NOMO-1 treated with DMSO at 0.1 percent for 48 hours (cell line): Measurements from ENCODE around the gene STRN4.
"Not testable (repeated sequence)": the region's sequence is repeated elsewhere in the genome, so short reads cannot be mapped to it uniquely, and the experiment has no call there.

ENCODE experiments used
- DNase-seq: peaks from one replicate; lab custom pipeline; 2025; ENCODE audit not compliant: unreplicated experiment; lab: John Stamatoyannopoulos, UW

The STRN4 gene, protein sequence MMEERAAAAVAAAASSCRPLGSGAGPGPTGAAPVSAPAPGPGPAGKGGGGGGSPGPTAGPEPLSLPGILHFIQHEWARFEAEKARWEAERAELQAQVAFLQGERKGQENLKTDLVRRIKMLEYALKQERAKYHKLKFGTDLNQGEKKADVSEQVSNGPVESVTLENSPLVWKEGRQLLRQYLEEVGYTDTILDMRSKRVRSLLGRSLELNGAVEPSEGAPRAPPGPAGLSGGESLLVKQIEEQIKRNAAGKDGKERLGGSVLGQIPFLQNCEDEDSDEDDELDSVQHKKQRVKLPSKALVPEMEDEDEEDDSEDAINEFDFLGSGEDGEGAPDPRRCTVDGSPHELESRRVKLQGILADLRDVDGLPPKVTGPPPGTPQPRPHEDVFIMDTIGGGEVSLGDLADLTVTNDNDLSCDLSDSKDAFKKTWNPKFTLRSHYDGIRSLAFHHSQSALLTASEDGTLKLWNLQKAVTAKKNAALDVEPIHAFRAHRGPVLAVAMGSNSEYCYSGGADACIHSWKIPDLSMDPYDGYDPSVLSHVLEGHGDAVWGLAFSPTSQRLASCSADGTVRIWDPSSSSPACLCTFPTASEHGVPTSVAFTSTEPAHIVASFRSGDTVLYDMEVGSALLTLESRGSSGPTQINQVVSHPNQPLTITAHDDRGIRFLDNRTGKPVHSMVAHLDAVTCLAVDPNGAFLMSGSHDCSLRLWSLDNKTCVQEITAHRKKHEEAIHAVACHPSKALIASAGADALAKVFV

DNA sequence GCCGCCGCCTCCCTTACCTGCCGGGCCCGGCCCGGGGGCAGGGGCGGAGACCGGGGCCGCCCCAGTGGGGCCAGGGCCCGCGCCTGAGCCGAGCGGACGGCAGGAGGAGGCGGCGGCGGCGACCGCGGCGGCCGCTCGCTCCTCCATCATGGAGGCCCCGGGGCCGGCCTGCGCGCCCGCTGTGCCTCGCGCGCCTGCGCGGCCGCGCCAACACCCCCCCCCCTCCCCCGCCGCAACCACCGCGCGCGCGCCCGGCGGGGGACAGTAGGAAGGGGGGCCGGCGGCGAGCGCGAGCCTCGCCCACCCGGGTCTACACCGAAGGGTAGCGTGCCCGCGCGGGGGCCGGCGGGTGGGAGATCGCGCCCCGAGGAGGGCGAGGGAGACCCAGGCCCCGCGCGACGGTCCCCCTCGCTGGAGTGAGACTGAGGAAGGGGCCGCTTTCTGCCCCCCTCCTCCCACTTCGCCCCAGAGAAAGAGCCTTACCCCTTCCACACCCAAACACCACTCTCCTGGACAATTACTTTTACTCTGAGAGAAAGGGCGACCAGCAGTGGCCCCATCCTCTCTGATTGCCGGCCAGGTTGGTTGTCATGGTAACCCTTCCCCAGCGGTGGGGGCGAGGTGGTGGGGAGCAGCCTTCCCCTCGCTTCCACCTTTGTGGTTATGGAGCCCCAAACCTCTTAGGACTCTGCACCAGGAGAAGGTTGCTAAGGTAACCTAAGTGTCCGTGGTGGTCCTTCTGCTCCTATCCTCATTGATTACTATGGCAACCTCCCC is at the start of gene STRN4:
TSS of gene STRN4 (minus strand) at position 170 of the 777 bp plus-strand sequence. CDS start at position 150, 20 bp downstream.
- no peak for DNase-seq

DNA sequence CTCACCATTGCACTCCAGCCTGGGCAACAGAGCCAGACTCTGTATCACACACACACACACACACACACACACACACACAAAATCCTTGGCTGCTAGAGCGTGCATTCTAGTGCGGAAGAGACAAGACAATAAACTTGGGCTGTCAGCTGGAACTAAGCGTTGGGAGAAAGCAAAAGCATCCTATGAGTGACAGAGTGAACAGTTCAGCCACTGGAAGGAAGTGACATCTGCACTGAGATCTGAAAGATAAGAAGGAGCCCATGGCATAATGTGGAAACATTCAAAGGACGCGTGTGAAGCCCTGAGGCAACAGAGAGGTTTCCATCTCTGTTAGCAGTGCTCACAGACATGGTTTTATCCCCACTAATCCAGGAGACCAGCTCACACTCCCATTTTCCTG is 45.7 kb upstream of the STRN4 start:
- DNase-seq = peak; percentile 7

DNA sequence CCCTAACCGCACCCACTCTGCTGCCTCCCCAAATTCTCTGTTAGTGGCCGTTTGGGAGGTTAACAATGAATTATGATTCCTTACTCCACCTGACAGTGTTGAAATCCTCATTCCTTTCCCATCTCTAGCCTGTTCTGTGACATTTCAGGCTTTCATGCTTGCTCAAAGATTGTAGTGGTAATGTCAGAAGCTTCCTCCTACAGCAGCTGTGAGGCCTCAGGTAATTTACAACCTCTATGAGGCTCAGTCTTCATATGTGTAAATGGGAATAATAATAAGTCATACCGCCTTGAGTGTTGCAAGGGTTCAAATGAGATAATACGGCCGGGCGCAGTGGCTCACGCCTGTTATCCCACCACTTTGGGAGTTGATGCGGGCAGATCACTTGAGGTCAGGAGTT is 43.1 kb upstream of the STRN4 start:
- no peak for DNase-seq

DNA sequence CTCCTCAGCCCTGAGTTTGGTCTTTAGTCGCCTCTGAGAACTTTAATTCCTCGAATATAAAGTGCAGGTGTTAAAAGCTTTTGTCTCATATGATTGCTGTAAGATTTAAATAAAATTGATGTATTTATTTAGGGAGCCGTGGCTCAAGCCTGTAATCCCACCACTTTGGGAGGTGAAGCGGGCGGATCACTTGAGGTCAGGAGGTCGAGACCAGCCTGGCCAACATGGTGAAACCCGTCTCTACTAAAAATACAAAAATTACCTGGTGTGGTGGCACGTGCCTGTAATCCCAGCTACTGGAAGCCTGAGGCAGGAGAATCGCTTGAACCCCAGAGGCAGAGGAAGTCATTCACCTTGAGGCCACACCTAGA is 42.7 kb upstream of the STRN4 start:
- no peak for DNase-seq

DNA sequence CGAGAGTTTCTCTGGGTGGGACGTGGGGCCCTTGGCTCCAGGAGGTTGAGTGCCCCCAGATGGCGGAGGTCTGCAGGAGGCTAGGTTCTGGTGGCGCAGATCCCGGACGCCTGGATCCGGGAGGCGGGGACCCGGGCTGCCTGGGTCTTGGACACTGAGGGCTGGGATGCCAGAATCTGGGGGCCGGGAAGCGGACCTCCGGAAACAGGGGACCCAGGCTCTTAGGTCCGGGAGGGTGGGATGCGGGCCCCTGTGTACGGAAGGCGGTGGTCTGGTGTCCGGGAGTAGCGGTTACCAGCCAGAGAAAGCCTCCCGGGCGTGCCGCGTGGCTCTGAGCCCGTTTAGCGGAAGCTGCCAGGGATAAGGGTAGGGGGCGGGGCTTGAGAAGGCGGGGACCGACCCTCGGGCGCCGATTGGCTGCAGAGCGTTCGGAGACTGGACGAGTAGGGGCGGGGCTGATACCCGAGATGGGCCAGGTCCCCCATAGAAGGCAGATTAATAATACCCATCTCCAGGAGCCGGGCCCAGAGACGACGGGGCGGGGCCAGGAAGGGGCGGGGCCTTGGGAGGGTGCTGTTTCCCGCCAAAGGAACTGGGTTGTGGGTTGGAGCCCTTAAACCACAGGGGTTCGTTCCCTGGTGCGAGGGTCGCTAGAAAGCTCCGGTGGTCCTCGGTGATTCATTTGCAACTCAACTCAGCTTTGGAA is 42.2 kb upstream of the STRN4 start, which contains the start of gene SLC1A5:
TSS of gene SLC1A5 (minus strand) at position 333 of the 706 bp plus-strand sequence. CDS start 629 bp downstream, outside the sequence.
- peak; percentile 96 for DNase-seq

DNA sequence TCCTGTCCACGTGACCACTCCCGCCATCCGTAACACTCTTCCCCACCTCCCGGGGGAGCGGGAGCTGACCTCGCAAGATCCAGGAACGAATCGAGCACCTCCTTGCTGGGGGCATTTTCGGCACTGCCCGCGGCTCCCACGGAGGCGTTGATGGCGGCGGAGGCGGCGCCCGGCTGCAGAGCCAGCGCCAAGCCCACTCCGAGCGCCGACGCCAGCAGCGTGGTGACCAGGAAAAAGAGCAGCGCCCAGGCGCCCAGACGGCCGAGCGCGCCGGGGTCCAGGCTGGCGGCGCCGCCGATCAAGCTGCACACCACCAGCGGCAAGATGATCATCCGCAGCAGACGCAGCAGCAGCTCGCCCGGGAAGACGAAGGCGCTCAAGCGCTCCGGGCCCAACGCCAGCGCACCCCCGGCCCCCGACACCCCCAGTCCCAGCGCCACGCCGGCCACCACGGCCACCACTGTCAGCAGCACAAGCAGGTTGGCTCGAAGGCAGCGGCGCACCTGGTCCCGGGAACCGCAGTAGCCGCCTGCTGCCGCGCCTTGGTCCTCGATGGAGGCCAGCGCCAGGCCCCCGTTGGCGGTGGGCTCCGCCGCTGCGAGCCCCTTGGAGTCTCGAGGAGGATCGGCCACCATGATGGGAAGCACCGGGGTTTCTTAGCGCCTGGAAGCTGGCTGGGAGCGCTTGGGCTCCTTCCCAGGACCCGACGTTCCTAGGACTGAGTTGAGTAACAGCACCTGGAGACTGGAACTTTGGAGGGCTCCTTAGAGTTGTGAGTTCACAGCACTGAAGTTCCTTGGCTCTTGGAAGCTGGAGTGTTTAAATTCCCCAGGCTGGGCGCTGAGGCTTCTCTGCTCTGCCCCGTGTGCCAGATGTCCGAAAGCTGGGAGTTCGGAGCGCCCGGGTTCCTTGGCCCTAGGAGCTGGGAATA is 41.3 kb upstream of the STRN4 start:
- DNase-seq = peak; percentile 2

DNA sequence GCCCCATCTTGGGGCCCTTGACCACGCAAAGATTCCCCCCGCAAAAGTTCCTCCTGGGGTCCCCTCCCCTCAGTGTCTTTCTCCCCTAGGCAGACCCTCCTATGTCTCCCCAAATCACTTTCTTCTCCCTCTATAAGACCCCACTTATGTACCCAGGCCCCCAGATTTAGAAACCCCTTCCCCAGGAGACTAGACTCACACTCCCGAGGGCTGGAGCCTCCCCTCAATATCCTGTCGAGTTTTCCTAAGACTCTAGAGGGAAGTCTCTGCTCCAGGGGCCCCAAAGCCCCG is 40.7 kb upstream of the STRN4 start:
- DNase-seq = no peak

DNA sequence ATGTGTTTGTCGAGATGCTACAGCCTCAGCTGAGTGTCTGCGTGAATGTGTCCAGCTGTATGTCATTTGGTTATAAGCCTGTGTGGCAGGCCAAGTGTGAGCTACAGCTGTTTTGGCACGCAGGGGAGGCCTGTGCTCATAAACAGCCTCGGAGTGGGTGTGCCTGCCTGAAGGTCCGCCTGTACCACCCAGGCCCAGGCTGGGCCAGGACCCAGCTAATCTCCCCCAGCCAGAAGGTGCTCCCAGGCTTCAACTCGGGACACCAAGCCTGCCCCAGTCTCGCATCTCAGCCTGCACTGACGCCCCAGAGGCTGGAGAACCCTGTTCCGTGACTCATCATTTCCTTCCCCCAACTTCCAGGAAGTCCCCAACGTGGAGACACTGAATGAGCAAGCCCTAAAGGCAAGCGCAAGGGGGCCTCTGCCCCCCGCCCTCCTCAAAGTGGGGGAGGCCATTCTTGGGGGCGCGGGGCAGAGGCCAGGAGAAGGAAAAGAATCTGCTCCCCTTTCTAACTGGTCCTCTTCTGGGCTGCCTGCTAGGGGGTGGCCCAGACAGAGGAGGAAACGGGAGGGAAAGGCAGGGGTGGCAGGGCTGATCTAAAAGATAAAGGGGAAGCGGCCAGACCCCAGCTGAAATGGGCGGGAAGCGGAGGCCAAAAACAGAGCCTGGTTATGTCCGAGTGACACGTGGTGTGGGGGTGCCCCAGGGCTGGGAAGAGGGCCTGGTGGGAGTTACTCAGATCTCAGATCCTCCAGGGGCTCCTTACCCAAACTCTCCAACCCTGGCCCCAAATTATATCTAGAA is 40.2 kb upstream of the STRN4 start:
- peak; percentile 92 for DNase-seq

DNA sequence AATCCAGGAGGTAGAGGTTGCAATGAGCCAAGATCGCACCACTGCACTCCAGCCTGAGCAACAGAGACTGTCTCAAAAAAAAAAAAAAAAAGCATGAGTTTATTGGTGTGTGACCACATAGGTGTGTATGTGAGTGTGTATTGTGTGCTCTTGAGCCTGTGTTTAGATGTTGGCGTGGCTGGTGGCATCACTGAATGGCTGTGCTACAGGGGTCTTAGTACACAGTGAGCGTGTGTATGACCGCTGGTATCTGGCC is 39.7 kb upstream of the STRN4 start:
- no peak for DNase-seq

DNA sequence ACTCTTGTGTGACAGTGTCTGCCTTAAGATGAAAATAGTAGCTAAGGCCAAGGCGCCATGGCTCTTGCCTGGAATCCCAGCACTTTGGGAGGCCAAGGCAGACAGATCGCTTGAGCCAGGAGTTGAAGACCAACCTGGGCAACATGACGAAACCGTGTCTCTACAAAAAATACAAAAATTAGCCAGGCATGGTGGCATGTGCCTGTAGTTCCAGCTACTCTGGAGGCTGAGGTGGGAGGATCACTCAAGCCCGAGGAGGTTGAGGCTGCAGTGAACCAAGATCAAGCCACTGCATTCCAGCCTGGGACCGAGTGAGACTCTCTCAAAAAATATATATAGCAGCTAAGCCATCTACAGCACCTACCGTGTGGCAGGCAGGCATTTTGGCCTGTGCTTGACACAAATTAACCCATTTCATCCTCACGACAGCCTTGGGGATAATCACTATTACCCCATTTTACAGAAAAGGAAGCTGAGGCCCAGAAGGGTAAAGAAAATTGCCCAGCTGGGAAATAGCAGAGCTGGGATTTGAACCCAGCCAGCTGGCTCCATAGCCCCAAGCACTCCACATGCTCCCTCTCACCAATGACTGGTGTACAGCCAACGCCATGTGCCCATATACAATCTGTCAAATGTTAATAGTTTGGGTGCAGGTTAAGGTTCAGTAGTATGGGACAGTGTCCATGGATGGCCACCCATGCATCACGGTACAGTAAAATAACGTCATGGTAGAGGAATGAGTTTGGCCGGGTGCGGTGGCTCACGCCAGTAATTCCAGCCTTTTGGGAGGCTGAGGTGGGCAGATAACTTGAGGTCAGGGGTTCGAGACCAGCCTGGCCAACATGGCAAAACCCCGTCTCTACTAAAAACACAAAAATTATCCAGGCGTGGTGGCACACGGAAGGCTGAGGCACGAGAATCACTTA is 39.1 kb upstream of the STRN4 start:
- no peak for DNase-seq

DNA sequence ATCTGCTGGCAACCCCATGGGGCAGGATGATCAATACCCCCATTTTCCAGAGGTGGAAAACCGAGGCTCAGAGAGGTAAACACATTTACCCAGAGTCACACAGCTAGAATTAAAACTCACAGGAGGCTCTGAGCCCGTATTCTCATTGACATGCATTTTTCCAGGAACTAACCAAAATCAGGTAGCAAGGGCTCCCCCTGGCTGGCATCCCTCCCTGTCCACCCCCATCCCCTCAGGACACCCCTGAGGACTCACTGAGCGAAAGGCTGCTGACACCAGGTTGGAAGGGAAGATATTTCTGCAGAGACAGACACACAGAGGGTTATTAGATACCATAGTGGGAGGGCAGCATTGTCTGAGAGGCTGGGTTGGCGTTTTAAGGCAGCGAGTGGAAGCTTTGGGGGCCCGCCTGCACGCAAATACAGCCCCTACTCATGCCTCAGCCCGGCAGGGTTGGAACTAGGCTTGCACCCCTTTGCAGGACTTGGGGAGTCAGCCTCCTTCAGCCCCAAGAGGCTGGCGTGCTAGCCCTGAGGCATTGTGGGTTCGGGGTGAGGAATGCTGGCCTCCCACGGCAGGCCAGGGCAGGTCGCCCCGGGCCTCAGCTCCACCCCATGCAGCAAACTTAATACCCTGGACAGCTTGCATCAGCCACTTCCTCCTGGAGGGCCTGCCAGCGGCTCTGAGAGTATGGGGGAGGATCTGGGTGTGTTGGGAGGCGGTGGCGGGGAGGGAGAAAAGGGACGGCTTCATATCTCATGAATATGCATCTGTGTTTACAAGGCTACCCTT is 38.2 kb upstream of the STRN4 start:
- DNase-seq = peak; percentile 90

DNA sequence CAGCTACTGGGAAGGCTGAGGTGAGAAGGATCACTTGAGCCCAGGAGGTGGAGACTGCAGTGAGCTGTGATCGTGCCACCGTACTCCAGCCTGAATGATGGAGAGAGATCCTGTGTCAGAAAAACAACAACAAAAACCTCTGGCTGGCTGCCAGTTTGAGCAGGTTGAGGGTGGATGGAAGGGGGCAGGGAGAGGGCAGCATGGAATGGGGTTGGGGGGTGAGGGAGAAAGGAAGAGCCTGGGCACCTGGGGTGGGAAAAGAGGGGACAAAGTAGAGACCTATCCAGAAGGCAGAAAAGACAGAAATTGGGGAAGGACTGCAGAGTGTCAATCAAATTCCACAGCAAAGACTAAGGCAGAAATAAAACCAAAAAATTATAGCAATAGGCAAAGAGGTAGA is 37.4 kb upstream of the STRN4 start:
- no peak for DNase-seq

DNA sequence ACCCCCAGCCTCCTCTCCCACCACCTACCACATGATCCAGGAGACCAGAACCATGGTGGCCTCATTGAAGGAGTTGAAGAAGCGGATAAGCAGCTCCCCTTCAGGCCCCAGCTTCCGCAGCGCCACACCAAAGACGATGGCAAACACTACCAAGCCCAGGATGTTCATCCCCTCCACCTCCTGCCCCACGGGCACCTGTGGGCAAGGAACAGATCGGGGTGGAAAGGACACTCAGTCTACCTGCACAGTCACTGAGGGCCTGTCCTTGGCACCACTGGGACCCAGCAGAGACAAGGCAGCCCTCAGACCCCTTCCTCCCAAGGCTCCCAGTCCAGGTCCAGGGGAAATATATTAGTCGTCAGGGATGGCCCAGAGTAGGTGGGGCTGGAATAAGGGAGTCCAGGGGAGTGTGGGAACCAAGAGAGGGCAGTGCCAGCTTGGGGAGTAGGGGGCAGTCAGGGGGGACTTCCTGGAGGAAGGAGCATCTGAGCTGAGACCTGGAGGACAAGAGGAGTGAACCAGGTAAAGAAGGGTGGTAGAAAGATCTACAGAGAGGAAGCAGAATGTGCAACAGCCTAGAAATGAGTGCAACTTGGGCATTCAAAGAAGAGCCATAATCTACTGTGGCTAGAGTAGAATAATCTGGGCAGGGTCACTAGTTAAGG is 36.2 kb upstream of the STRN4 start:
- DNase-seq = no peak

DNA sequence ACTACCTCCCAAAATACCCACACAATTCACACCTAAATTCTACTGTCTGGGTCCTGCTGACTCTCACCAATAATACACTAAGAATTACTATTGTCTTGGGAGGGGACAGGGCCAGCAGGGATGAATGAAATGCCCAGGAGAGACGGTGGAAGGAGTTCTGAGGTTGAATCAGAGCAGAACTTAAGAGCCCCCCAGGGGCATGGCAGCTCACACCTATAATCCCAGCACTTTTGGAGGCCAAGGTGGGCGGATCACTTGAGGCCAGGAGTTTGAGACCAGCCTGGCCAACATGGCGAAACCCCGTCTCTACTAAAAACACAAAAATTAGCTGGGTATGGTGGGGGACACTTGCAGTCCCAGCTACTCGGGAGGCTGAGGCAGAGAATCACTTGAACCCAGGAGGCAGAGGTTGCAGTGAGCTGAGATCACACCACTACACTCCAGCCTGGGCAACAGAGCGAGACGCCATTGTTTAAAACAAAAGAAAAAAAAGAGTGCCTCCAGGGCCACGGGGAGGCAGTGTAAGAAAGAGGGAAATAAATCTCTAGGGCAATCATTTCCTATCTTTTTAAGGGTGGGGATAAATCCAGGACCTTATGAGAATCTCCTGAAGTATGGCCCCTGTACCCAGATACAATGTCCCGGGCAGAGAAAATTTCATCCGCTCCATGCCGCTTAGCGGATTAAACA is 31.9 kb upstream of the STRN4 start:
- not testable (repeated sequence) for DNase-seq

DNA sequence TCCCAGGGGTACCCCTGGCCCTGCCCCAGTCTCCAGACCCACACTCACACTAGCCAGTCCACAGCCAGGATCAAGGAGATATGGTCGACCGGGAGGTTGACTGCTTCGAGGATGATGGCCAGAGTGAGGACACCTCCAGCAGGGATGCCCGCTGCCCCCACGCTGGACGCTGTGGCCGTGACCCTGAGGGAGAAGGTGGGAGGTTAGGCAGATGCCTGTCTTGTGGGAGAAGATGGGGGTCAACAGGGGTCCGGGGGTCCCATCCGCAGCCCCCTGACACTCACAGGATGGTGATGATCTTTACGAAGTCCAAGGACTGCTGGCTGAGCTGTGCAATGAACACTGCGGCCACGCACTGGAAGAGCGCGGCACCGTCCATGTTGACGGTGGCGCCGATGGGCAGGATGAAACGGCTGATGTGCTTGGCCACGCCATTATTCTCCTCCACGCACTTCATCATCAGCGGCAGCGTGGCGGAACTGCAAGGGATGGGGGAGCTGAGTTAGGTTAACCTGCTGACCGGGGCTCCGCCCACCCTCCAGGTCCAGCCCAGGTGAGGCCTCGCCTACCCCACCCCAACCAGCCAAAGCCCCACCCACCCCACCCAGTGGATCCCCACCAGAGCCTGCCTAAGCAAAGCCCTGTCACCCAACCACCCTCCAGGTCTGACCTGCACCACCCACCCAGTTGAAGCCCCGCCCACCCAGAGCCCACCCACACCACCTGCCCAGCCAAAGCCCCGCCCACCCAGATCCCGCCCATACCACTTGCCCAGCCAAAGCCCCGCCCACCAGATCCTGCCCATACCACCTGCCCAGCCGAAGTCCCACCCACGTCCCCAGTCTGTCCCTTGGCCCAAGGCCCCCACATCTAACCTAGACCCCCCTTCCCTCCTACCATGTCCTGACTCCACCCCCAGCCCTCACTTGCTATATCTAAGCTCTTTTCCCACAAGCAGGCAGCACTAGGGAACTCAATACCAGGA is 31.0 kb upstream of the STRN4 start:
- no peak for DNase-seq
